ENCODE results near the gene ACSL1.
"Not testable (repeated sequence)": the region's sequence is repeated elsewhere in the genome, so short reads cannot be mapped to it uniquely, and the experiment has no call there.

The ACSL1 gene

DNA sequence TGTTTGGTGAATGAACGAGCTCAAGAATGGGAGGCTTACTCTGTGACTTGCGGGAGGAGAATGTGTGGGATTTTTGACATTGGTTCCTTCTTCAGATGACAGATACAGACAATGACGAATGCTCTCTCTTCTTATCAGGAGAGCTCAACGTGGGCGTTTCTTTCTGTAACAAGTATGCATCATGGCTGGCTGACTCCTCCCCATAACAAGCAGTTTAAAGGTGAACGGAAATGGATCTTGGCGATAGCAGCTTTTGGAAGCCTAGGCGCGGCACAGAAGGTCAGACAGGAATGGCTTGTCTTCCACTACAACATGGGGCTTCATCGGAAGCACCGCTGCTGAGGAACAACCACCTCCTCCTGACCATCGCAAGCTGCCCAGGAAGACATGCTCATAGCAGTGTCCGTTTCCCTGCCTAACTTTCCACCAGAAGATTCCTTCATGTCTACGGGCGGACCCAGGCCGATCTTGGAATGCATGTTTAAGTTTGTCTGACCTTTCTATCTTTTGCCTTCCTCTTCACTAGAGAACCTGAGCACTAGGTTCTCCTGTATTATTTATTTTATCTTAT, 18.3 kb upstream of the ACSL1 start:
- Histone ChIP-seq H3K4me1 (ENCODE audit: control insufficient read depth, insufficient read depth, low read length, poor library complexity, severe bottlenecking) (no peaks in the 10 kb centered on the region), H3K9me3 (ENCODE audit: control insufficient read depth, low read length) (no peaks in the 10 kb centered on the region), H3K4me3 (ENCODE audit: insufficient read depth, low read depth, low read length, poor library complexity, severe bottlenecking) (no peak overlapping the region), H3K27ac (ENCODE audit: insufficient read depth, low read length, poor library complexity, severe bottlenecking) (no peak overlapping the region), H3K36me3 (ENCODE audit: control insufficient read depth, insufficient read depth, low read length) (no peaks in the 10 kb centered on the region), H3K27me3 (replicated peaks; ENCODE audit: control insufficient read depth, insufficient read depth, low read length, poor library complexity, severe bottlenecking) (peaks cover 6% of the 10 kb centered on the region)
- no peak for DNase-seq

DNA sequence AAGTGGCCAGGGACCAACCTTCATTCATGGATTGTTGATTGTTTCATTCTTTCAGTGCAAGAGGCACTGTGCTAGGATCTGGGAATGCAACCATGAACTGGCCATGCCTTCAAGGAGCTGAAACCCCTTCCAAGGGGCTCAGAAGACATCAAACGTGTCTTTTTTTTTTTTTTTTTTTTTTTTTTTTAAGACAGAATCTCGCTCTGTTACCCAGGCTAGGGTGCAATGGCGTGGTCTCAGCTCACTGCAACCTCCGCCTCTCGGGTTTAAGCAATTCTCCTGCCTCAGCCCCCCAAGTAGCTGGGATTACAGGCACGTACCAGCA, 13.3 kb upstream of the ACSL1 start:
- H3K4me3 ChIP-seq (ENCODE audit: insufficient read depth, low read depth, low read length, poor library complexity, severe bottlenecking); H3K27ac ChIP-seq (ENCODE audit: insufficient read depth, low read length, poor library complexity, severe bottlenecking); H3K9me3 ChIP-seq (ENCODE audit: control insufficient read depth, low read length); H3K4me1 ChIP-seq (ENCODE audit: control insufficient read depth, insufficient read depth, low read length, poor library complexity, severe bottlenecking); H3K27me3 ChIP-seq (replicated peaks; ENCODE audit: control insufficient read depth, insufficient read depth, low read length, poor library complexity, severe bottlenecking); DNase-seq; H3K36me3 ChIP-seq (ENCODE audit: control insufficient read depth, insufficient read depth, low read length): not testable (repeated sequence)

DNA sequence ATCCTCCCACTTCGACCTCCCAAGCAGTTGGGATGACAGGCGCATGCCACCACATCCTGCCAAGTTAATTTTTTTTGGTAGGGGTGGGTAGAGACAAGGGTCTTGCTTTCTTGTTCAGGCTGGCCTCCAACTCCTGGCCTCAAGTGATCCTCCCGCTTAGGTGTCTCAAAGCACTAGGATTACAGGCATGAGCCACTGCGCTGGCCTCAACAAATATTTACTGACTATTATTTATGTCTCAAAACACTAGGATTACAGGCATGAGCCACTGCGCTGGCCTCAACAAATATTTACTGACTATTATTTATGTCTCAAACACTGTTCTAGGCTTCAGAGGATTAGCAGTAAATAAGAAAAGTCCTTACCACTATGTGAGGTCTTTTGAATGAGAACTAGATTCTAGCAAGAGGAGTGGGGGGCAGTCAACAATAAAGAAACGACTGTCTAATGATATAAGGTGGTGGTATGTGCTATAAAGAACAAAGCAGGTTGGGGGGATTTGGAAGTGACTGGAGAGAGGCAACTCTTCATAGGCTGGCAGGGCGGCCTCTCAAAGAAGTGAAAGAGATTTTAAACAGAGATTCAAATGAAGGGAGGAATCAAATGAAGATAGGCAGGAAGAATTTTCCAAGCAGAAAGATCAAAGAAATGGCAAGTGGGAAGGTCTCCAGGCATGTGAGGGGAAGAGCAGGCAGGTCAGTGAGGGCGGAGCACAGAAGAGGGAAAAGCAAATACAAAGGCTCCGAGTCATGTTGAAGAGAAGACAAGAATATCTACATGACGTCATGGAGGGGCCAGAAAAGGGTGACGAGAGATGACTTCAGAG, 12.7 kb upstream of the ACSL1 start:
- Histone ChIP-seq H3K27ac (ENCODE audit: insufficient read depth, low read length, poor library complexity, severe bottlenecking) (no peak overlapping the region), H3K4me1 (ENCODE audit: control insufficient read depth, insufficient read depth, low read length, poor library complexity, severe bottlenecking) (no peaks in the 10 kb centered on the region), H3K4me3 (ENCODE audit: insufficient read depth, low read depth, low read length, poor library complexity, severe bottlenecking) (no peak overlapping the region), H3K36me3 (ENCODE audit: control insufficient read depth, insufficient read depth, low read length) (no peaks in the 10 kb centered on the region), H3K27me3 (replicated peaks; ENCODE audit: control insufficient read depth, insufficient read depth, low read length, poor library complexity, severe bottlenecking) (no peaks in the 10 kb centered on the region), H3K9me3 (ENCODE audit: control insufficient read depth, low read length) (no peaks in the 10 kb centered on the region)
- no peak for DNase-seq

DNA sequence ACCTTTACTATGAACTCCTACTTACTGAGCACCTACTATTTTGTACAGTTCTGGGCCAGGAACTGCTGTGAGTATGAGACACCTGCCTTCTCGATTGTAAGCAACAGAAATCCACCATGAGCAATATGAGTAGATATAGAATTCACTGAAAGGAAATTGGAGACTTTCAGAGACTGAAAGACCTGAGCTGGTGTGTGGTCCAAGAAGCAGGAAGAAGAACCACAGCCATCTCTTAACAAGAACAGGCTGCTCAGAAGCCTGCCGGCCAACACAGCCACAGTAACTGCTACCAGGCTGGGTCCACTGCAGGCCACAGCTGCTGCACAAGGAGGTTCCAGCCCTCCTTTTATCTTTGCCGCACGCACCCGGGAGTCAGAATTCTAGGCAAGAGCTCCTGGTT, 10.8 kb upstream of the ACSL1 start:
- H3K4me3 ChIP-seq (ENCODE audit: insufficient read depth, low read depth, low read length, poor library complexity, severe bottlenecking) = no peak overlapping the region
- H3K9me3 ChIP-seq (ENCODE audit: control insufficient read depth, low read length) = no peaks in the 10 kb centered on the region
- no peaks in the 10 kb centered on the region for H3K27me3 ChIP-seq (replicated peaks; ENCODE audit: control insufficient read depth, insufficient read depth, low read length, poor library complexity, severe bottlenecking)
- no peaks in the 10 kb centered on the region for H3K36me3 ChIP-seq (ENCODE audit: control insufficient read depth, insufficient read depth, low read length)
- no peak for DNase-seq
- H3K4me1 ChIP-seq (ENCODE audit: control insufficient read depth, insufficient read depth, low read length, poor library complexity, severe bottlenecking) = no peaks in the 10 kb centered on the region
- no peak overlapping the region for H3K27ac ChIP-seq (ENCODE audit: insufficient read depth, low read length, poor library complexity, severe bottlenecking)

DNA sequence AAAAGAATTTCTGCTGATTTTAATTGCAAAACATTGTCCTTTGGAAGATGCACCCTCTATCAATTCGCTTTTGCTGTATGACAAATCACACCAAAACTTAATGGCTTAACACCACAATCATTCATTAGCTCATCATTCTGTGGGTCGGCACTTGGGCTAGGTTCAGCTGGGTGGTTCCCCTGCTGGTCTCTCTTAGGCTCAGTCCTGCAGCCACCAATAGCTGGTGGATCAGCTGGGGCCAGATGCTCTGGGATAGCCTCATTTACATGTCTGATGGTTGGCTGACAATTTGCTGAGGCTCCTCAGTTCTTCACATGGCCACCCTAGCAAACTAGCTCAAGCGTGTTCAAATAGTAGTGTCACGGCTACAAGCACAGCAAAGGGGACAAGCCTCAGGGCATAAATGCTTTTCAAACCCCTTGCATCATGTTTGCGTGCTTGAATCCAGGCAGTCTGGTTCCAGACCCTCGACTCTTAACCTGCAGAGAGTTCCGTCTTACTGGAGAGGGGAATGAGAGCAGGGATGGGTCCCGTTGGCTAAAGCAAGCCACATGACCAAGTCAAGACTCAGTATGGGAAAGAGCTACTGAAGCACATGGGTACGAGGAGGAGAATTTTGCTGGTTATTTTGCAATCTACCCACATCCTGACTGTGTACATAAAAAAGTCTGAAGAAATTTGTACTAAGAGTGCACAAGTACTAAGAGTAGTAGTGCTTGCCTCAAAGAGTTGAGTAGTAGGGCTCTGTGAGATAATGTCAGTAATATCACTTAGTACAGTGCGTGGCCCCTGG, 7.5 kb upstream of the ACSL1 start:
- Histone ChIP-seq H3K9me3 (ENCODE audit: control insufficient read depth, low read length) (no peaks in the 10 kb centered on the region), H3K4me1 (ENCODE audit: control insufficient read depth, insufficient read depth, low read length, poor library complexity, severe bottlenecking) (no peaks in the 10 kb centered on the region), H3K36me3 (ENCODE audit: control insufficient read depth, insufficient read depth, low read length) (no peaks in the 10 kb centered on the region), H3K27ac (ENCODE audit: insufficient read depth, low read length, poor library complexity, severe bottlenecking) (no peak overlapping the region), H3K4me3 (ENCODE audit: insufficient read depth, low read depth, low read length, poor library complexity, severe bottlenecking) (no peak overlapping the region), H3K27me3 (replicated peaks; ENCODE audit: control insufficient read depth, insufficient read depth, low read length, poor library complexity, severe bottlenecking) (no peaks in the 10 kb centered on the region)
- no peak for DNase-seq

DNA sequence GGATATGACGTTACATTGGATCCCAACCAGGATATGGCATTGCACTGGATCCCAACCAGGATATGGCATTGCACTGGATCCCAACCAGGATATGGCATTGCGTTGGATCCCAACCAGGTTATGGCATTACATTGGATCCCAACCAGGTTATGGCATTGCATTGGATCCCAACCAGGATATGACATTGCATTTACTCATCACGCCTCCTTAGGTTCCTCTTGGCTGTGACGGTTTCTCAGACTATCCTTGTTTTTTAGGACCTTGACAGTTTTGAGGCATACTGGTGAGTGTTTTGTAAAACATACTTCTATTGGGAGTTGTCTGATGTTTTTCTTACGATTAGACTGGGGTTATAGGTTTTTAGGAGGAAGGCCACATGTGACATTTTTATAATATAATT, 5.4 kb upstream of the ACSL1 start:
- no peak overlapping the region for H3K4me3 ChIP-seq (ENCODE audit: insufficient read depth, low read depth, low read length, poor library complexity, severe bottlenecking)
- no peaks in the 10 kb centered on the region for H3K27me3 ChIP-seq (replicated peaks; ENCODE audit: control insufficient read depth, insufficient read depth, low read length, poor library complexity, severe bottlenecking)
- H3K27ac ChIP-seq (ENCODE audit: insufficient read depth, low read length, poor library complexity, severe bottlenecking) = no peak overlapping the region
- DNase-seq = no peak
- H3K4me1 ChIP-seq (ENCODE audit: control insufficient read depth, insufficient read depth, low read length, poor library complexity, severe bottlenecking) = peaks cover 7% of the 10 kb centered on the region
- H3K9me3 ChIP-seq (ENCODE audit: control insufficient read depth, low read length) = no peaks in the 10 kb centered on the region
- no peaks in the 10 kb centered on the region for H3K36me3 ChIP-seq (ENCODE audit: control insufficient read depth, insufficient read depth, low read length)

DNA sequence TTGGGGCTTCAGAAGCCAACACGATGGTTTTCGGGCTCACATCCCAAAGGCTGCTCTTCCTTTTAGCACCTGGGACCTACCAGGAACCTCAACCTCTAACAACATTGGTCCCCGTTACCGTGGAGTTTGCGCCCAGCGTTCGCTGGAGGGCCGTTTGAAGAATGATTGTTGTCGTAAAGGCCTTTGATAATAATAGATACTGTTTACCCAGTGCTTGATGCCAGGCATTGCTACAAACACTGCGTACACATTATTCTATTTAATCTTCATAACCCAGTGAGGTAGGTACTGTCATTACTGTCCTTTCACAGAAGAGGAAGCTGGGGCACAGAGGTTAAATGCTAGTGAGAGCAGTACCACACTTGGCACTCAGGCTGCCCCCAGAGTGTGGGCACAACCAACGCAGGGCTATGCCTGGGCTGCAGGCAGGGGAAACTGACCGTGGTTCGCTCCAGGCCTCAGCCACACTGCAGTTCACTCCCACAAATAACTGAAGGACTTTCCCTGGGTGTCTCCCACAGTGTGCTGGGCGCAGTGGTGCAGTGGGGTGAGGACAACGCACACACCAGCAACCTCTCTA, 1.0 kb upstream of the ACSL1 start:
- peak overlapping the region; percentile 82 for H3K4me3 ChIP-seq (ENCODE audit: insufficient read depth, low read depth, low read length, poor library complexity, severe bottlenecking)
- H3K4me1 ChIP-seq (ENCODE audit: control insufficient read depth, insufficient read depth, low read length, poor library complexity, severe bottlenecking) = peaks cover 14% of the 10 kb centered on the region
- H3K27me3 ChIP-seq (replicated peaks; ENCODE audit: control insufficient read depth, insufficient read depth, low read length, poor library complexity, severe bottlenecking) = no peaks in the 10 kb centered on the region
- H3K27ac ChIP-seq (ENCODE audit: insufficient read depth, low read length, poor library complexity, severe bottlenecking) = no peak overlapping the region
- DNase-seq = no peak
- H3K9me3 ChIP-seq (ENCODE audit: control insufficient read depth, low read length) = no peaks in the 10 kb centered on the region
- H3K36me3 ChIP-seq (ENCODE audit: control insufficient read depth, insufficient read depth, low read length) = no peaks in the 10 kb centered on the region

DNA sequence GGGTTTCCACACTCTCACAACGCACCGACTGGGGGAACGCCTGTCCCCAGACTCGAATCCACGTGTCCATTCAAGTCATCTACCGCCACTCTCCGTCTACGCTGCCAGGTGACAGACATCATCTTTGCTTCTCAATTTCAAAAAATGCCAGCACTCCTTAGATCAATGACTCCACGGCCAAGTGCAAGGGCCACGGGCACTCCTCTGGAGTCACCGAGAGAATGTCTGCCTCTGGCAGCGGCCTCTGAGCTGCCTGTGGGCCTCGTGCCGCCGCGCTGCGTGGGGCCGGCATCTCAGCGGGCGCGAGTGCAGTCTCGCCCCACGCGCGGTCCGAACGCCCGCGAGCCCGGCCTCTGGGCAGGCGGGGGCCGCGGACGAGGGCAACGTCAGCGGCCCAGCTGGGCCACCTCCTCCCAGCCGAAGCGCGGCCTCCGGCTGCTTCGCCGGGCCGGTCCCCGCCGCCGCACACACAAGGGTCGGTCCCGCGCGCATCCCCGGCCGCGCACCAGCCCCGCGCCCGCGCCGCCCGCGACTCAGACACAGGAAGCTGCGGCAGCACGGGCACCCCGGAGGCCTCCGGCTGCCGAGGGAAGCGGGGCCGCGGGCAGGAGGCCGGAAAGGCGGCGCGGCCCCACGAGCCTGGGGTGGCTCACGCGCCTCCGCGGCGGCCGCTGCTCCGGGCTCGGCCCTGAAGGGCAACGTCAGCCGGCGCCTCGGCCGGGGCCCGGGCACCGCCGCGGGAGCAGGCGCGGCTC, 450 bp downstream of the ACSL1 start:
- DNase-seq = peak; percentile 4 to 50 (median 41)
- Histone ChIP-seq H3K36me3 (ENCODE audit: control insufficient read depth, insufficient read depth, low read length) (no peaks in the 10 kb centered on the region), H3K9me3 (ENCODE audit: control insufficient read depth, low read length) (no peaks in the 10 kb centered on the region), H3K4me1 (ENCODE audit: control insufficient read depth, insufficient read depth, low read length, poor library complexity, severe bottlenecking) (peaks cover 14% of the 10 kb centered on the region), H3K4me3 (ENCODE audit: insufficient read depth, low read depth, low read length, poor library complexity, severe bottlenecking) (peak overlapping the region; percentile 56), H3K27ac (ENCODE audit: insufficient read depth, low read length, poor library complexity, severe bottlenecking) (no peak overlapping the region), H3K27me3 (replicated peaks; ENCODE audit: control insufficient read depth, insufficient read depth, low read length, poor library complexity, severe bottlenecking) (no peaks in the 10 kb centered on the region)

DNA sequence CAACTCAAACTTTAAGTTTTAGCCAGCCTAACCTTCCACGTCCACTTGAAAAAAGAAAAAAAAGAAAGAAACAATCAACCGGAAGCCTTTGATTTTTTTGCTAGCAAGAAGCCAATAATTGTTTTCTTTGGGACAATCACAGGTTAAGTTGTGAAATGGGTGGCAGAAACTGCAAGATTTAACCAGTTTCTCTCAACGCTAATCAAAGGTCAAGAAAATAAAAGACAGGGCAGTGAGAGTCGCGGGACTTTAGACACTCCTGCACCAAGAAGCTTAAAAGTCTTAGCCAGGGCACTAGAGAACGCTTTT, 1.0 kb downstream of the ACSL1 start:
- peaks cover 14% of the 10 kb centered on the region for H3K4me1 ChIP-seq (ENCODE audit: control insufficient read depth, insufficient read depth, low read length, poor library complexity, severe bottlenecking)
- H3K36me3 ChIP-seq (ENCODE audit: control insufficient read depth, insufficient read depth, low read length) = no peaks in the 10 kb centered on the region
- no peaks in the 10 kb centered on the region for H3K27me3 ChIP-seq (replicated peaks; ENCODE audit: control insufficient read depth, insufficient read depth, low read length, poor library complexity, severe bottlenecking)
- no peak overlapping the region for H3K27ac ChIP-seq (ENCODE audit: insufficient read depth, low read length, poor library complexity, severe bottlenecking)
- no peaks in the 10 kb centered on the region for H3K9me3 ChIP-seq (ENCODE audit: control insufficient read depth, low read length)
- no peak for DNase-seq
- H3K4me3 ChIP-seq (ENCODE audit: insufficient read depth, low read depth, low read length, poor library complexity, severe bottlenecking) = peak overlapping the region; percentile 56

Data from effector memory CD4-positive, alpha-beta T cell (primary cell).